Activated CD8-positive, alpha-beta T cell treated with anti-CD3 and anti-CD28 coated beads for 36 hours (primary cell): Measurements from ENCODE around the gene USP15. TPM values are rescaled to one million over a fixed set of nuclear protein-coding genes. Genes with fewer than 3 reads are reported as not detected.

Source experiments
- ATAC-seq: fragments of 200-7000 bp; cut with Tn5 transposase; one replicate; pipeline ENCODE4 v1.10.0; 2021; ENCODE audit warnings: mild to moderate bottlenecking, moderate library complexity
- CTCF ChIA-PET: fragments of 350-600 bp; sonication (Branson Sonifier 250); formaldehyde crosslinking; loops from one replicate; lab custom pipeline; 2021; ENCODE audit warnings: antibody characterized with exemption; lab: Charles Lee
- POLR2A ChIA-PET: fragments of 350-600 bp; sonication (Branson Sonifier 250); formaldehyde crosslinking; loops from one replicate; lab custom pipeline; 2021; ENCODE audit warnings: antibody characterized with exemption; lab: Charles Lee
- DNase-seq: peaks from one replicate; pipeline ENCODE4 v3.0.0-alpha.2; 2020
- H3K27ac Mint-ChIP-seq: one replicate; pipeline ENCODE4 v1.8.0; 2021; ENCODE audit warnings: mild to moderate bottlenecking, mixed read lengths
- H3K27me3 Mint-ChIP-seq: one replicate; pipeline ENCODE4 v1.8.0; 2021; ENCODE audit warnings: mixed read lengths
- H3K36me3 Mint-ChIP-seq: one replicate; pipeline ENCODE4 v1.8.0; 2021; ENCODE audit warnings: low read depth, mixed read lengths
- H3K4me1 Mint-ChIP-seq: one replicate; pipeline ENCODE4 v1.8.0; 2021; ENCODE audit warnings: low read depth, mixed read lengths
- H3K4me3 Mint-ChIP-seq: one replicate; pipeline ENCODE4 v1.8.0; 2021; ENCODE audit warnings: mild to moderate bottlenecking, moderate library complexity, mixed read lengths
- H3K9me3 Mint-ChIP-seq: one replicate; pipeline ENCODE4 v1.8.0; 2021; ENCODE audit warnings: mixed read lengths
- intact Hi-C: fragments of 100-400 bp; cut with micrococcal nuclease; formaldehyde crosslinking; loops from one replicate; pipeline ENCODE4 v1.10.0; 2022
- total RNA-seq, 2 experiments: library from RNA; stranded (reverse); gene quantifications; one replicate each; pipeline ENCODE4 v1.2.3, GENCODE V29; 2021
- TF ChIP-seq, protein P1 (sequence below): fragments of 200-600 bp; IDR thresholded peaks from one replicate; pipeline ENCODE4 v1.8.0; 2022; ENCODE audit warnings: antibody characterized with exemption, mild to moderate bottlenecking

Gene USP15
- total RNA-seq, 2 experiments from 2014 or later, result 112 to 118 TPM

DNA sequence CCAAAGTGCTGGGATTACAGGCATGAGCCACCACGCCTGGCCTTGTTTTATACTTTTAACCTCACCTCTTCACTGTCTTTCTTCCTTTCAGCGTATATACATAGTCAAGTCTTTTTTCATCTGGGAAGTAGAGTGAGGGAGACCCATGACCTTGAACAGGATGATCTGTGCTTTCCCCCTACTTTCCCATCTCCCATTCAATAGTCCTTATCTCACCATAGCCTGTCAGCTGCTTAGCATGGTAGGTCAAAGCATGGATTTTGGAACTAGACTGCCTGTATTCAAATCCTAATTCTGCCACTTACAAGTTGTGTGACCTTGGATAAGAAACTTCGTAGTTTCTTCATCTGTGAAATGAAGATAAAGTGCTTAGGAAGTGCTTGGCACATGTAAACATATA is 110.0 kb downstream of the USP15 start:
- no peak for DNase-seq
- Mint-ChIP-seq H3K9me3 (peaks cover 12% of the 10 kb centered on the region), H3K27me3 (no peaks in the 10 kb centered on the region), H3K27ac (no peak overlapping the region), H3K4me3 (no peak overlapping the region), H3K4me1 (peaks cover 56% of the 10 kb centered on the region), H3K36me3 (peaks cover 59% of the 10 kb centered on the region)
- CTCF ChIA-PET, result interaction anchor here (1.5 kb wide), 1 partner anchor 10 kb away, joined by 3 read pairs; no protein-coding TSS in a partner anchor
- POLR2A ChIA-PET, result interaction anchor here (1.5 kb wide), 1 partner anchor 110 kb away, joined by 4 read pairs; the partner anchor contains the start of gene USP15
- no peak for ATAC-seq
- TF ChIP-seq, protein P1, sequence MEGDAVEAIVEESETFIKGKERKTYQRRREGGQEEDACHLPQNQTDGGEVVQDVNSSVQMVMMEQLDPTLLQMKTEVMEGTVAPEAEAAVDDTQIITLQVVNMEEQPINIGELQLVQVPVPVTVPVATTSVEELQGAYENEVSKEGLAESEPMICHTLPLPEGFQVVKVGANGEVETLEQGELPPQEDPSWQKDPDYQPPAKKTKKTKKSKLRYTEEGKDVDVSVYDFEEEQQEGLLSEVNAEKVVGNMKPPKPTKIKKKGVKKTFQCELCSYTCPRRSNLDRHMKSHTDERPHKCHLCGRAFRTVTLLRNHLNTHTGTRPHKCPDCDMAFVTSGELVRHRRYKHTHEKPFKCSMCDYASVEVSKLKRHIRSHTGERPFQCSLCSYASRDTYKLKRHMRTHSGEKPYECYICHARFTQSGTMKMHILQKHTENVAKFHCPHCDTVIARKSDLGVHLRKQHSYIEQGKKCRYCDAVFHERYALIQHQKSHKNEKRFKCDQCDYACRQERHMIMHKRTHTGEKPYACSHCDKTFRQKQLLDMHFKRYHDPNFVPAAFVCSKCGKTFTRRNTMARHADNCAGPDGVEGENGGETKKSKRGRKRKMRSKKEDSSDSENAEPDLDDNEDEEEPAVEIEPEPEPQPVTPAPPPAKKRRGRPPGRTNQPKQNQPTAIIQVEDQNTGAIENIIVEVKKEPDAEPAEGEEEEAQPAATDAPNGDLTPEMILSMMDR, result no peak
- intact Hi-C loops, result loop anchor here (10.0 kb wide), 1 partner anchor 105 kb away; the partner anchor contains the start of gene USP15

DNA sequence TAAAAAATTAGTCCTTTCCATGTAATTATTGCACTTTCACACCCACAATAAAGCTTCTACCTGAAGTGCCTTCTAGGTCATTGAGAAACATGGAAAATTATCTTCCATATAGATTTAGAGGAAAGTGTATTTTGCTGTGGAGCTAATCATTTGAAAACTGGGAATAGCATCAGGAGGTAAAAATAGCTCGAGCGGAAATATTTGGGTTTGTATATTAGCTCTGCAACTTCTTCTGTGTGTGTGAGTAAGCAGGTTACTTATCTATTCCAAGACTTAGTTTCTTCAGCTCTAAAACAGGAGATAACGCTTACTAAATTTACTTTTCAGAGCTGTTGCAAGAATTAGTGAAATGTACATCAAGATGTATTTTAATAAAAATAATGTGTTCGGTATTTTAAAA is 111.5 kb downstream of the USP15 start:
- TF ChIP-seq, protein P1, result no peak
- no peak overlapping the region for H3K27ac Mint-ChIP-seq
- peaks cover 47% of the 10 kb centered on the region for H3K36me3 Mint-ChIP-seq
- intact Hi-C loops, result loop anchor here (10.0 kb wide), 1 partner anchor 107 kb away; the partner anchor contains the start of gene USP15
- no peaks in the 10 kb centered on the region for H3K9me3 Mint-ChIP-seq
- DNase-seq, result no peak
- peaks cover 48% of the 10 kb centered on the region for H3K4me1 Mint-ChIP-seq
- CTCF ChIA-PET, result no interaction called here
- POLR2A ChIA-PET, result no interaction called here
- H3K4me3 Mint-ChIP-seq, result no peak overlapping the region
- H3K27me3 Mint-ChIP-seq, result no peaks in the 10 kb centered on the region
- no peak for ATAC-seq

DNA sequence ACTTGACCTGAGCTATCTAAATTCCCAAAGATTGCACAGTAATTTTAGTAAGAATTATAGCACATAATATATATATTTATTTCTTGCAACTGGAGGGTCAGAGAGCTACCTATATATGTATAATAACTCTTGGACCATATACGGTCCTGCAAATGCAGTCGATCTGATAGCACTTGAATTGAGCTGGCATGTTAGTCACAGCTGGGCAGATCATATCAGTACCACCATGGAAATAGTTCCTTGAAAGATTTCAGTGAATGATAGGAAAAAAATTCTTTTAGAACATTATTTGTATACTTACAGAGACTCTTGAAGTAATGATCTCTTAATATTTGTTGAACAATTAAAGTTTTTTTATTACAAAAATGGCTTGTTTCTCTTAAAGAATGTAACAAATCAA is 111.9 kb downstream of the USP15 start:
- Mint-ChIP-seq H3K4me3 (no peak overlapping the region), H3K4me1 (peaks cover 45% of the 10 kb centered on the region), H3K9me3 (no peaks in the 10 kb centered on the region), H3K27ac (no peak overlapping the region), H3K27me3 (no peaks in the 10 kb centered on the region), H3K36me3 (peaks cover 42% of the 10 kb centered on the region)
- CTCF ChIA-PET, result no interaction called here
- intact Hi-C loops, result loop anchor here (10.0 kb wide), 1 partner anchor 107 kb away; the partner anchor contains the start of gene USP15
- no peak for DNase-seq
- POLR2A ChIA-PET, result no interaction called here
- TF ChIP-seq, protein P1, result no peak
- ATAC-seq, result no peak

DNA sequence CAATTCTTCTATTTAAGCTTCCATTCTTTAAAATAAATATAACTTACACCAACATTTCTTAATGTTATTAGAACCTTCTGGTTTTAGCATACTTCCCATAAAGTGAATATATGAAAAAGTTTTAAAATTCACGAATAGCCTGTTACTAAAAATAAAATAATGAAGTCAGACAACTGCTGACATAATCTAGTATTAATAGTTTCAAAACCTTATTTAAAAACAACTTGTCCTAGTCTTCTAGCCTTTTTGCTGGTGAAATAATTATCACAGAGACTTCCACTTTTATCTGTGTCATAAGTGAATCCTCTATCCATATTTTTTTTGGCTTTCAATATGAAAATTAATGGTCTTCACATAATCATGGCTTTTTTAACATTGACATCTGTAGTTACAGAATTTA is 112.6 kb downstream of the USP15 start:
- H3K4me1 Mint-ChIP-seq, result peaks cover 40% of the 10 kb centered on the region
- CTCF ChIA-PET, result no interaction called here

DNA sequence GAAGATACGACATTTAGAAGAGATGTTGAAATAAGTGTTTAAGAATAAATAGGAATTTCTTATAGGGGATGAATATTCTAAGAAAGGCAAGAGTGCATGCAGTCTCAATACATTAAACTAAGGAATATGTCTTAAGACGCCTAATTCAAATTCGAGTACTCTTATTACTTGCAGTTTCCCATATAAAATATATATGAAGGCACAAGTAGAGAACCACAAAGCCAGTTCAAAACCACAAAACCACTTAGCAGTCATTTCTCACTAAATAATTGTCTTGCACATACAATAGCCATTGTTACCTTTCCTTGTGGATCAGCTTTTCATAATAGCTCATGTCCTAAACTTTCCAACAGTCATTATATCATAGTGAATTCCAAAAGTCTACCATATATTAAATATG is 115.4 kb downstream of the USP15 start:
- H3K27me3 Mint-ChIP-seq, result no peaks in the 10 kb centered on the region
- ChIA-PET POLR2A (no interaction called here), CTCF (no interaction called here)
- DNase-seq (no peak), ATAC-seq (no peak)
- intact Hi-C loops, result loop anchor here (10.0 kb wide), 1 partner anchor 111 kb away; the partner anchor contains the start of gene USP15
- TF ChIP-seq, protein P1, result no peak
- H3K27ac Mint-ChIP-seq, result no peak overlapping the region
- H3K36me3 Mint-ChIP-seq, result peaks cover 20% of the 10 kb centered on the region
- no peaks in the 10 kb centered on the region for H3K9me3 Mint-ChIP-seq
- no peak overlapping the region for H3K4me3 Mint-ChIP-seq
- H3K4me1 Mint-ChIP-seq, result peaks cover 34% of the 10 kb centered on the region

More for the DNA sequence above, 112.6 kb downstream of the USP15 start:
- TF ChIP-seq, protein P1, result no peak
- Mint-ChIP-seq H3K4me3 (no peak overlapping the region), H3K9me3 (no peaks in the 10 kb centered on the region), H3K27ac (no peak overlapping the region), H3K27me3 (no peaks in the 10 kb centered on the region), H3K36me3 (peaks cover 37% of the 10 kb centered on the region)
- POLR2A ChIA-PET, result no interaction called here
- DNase-seq (no peak), ATAC-seq (no peak)
- intact Hi-C loops, result loop anchor here (10.0 kb wide), 1 partner anchor 108 kb away; the partner anchor contains the start of gene USP15
